ENCODE data around the gene PRDM1. TPM values are rescaled to one million over a fixed set of nuclear protein-coding genes. Genes with fewer than 3 reads are reported as not detected.

The PRDM1 gene
- total RNA-seq, 4 donors from 2014 or later: 7.0 to 20.8 (median 10.3) TPM

- no peak for DNase-seq (ENCODE audit: low spot score)
- no peak for TF ChIP-seq CTCF (IDR thresholded peaks at IDR 0.05)
- no peak for ATAC-seq (ENCODE audit: low FRiP score)
Observed at GRCh38 chr6:106106276-106107042, 20.3 kb downstream of the PRDM1 start.

- DNase-seq (ENCODE audit: low spot score) (no peak), ATAC-seq (ENCODE audit: low FRiP score) (no peak)
- TF ChIP-seq CTCF (IDR thresholded peaks at IDR 0.05): no peak
Observed at GRCh38 chr6:106107043-106107613, 21.0 kb downstream of the PRDM1 start.

- TF ChIP-seq CTCF (IDR thresholded peaks at IDR 0.05): no peak
- ATAC-seq (ENCODE audit: low FRiP score) (no peak), DNase-seq (ENCODE audit: low spot score) (no peak)
Observed at GRCh38 chr6:106108129-106108528, 22.0 kb downstream of the PRDM1 start.

GRCh38 chr6:106109029-106109428, 22.9 kb downstream of the PRDM1 start:
- no peak for TF ChIP-seq CTCF (IDR thresholded peaks at IDR 0.05)
- DNase-seq (ENCODE audit: low spot score): no peak
- no peak for ATAC-seq (ENCODE audit: low FRiP score)

- no peak for TF ChIP-seq CTCF (IDR thresholded peaks at IDR 0.05)
- ATAC-seq (ENCODE audit: low FRiP score): no peak
- DNase-seq (ENCODE audit: low spot score): no peak
Observed at GRCh38 chr6:106110164-106110826, 24.2 kb downstream of the PRDM1 start.

- TF ChIP-seq CTCF (IDR thresholded peaks at IDR 0.05): no peak
- no peak for DNase-seq (ENCODE audit: low spot score)
- ATAC-seq (ENCODE audit: low FRiP score): no peak
Observed at GRCh38 chr6:106112433-106112832, 26.3 kb downstream of the PRDM1 start.
